ENCODE data around the gene SCYGR3. TPM values are rescaled to one million over a fixed set of nuclear protein-coding genes. Genes with fewer than 3 reads are reported as not detected.

The SCYGR3 gene
- total RNA-seq, 4 donors from 2014 or later: not detected

GRCh38 chr2:227615181-227615580, 541 bp upstream of the SCYGR3 start:
- Histone ChIP-seq H3K27me3 (no peaks in the 10 kb centered on the region), H3K27ac (no peak overlapping the region), H3K36me3 (no peaks in the 10 kb centered on the region), H3K4me3 (replicated peaks in 1 of 3) (no peak overlapping the region), H3K9me3 (no peaks in the 10 kb centered on the region), H3K4me1 (no peaks in the 10 kb centered on the region)
- WGBS, 2 donors: 84 to 91% methylated on average over 4 of the region's 4 CpGs
- intact Hi-C loops (cut with DNase I): no loop called here
- no peak for DNase-seq
- TF ChIP-seq CTCF (IDR thresholded peaks at IDR 0.05) (no peak), POLR2A (IDR thresholded peaks at IDR 0.05) (no peak)

- no peaks in the 10 kb centered on the region for H3K27me3 ChIP-seq
- no peak for DNase-seq
- H3K4me3 ChIP-seq (replicated peaks in 1 of 3): no peak overlapping the region
- intact Hi-C loops (cut with DNase I): no loop called here
- no peaks in the 10 kb centered on the region for H3K36me3 ChIP-seq
- H3K4me1 ChIP-seq: no peaks in the 10 kb centered on the region
- TF ChIP-seq POLR2A (IDR thresholded peaks at IDR 0.05): no peak
- H3K27ac ChIP-seq: no peak overlapping the region
- 88 to 90% methylated on average over 1 to 2 of the region's 4 CpGs for WGBS, 2 donors
- no peaks in the 10 kb centered on the region for H3K9me3 ChIP-seq
Measured at GRCh38 chr2:227614246-227614645, 394 bp downstream of the SCYGR3 start.

GRCh38 chr2:227613272-227613660, 1.4 kb downstream of the SCYGR3 start:
- no peaks in the 10 kb centered on the region for H3K27me3 ChIP-seq
- 67 to 71% methylated on average over 4 of the region's 4 CpGs for WGBS, 2 donors
- no peaks in the 10 kb centered on the region for H3K9me3 ChIP-seq
- no peak for DNase-seq
- H3K36me3 ChIP-seq: no peaks in the 10 kb centered on the region
- intact Hi-C loops (cut with DNase I): no loop called here
- no peak overlapping the region for H3K27ac ChIP-seq
- no peaks in the 10 kb centered on the region for H3K4me1 ChIP-seq
- TF ChIP-seq POLR2A (IDR thresholded peaks at IDR 0.05): no peak
- no peak for TF ChIP-seq CTCF (IDR thresholded peaks at IDR 0.05)
- no peak overlapping the region for H3K4me3 ChIP-seq (replicated peaks in 1 of 3)

- Histone ChIP-seq H3K9me3 (no peaks in the 10 kb centered on the region), H3K27me3 (no peaks in the 10 kb centered on the region), H3K27ac (no peak overlapping the region), H3K4me1 (no peaks in the 10 kb centered on the region), H3K4me3 (replicated peaks in 1 of 3) (no peak overlapping the region), H3K36me3 (no peaks in the 10 kb centered on the region)
- intact Hi-C loops (cut with DNase I): no loop called here
- no peak for DNase-seq
- TF ChIP-seq CTCF (IDR thresholded peaks at IDR 0.05) (no peak), POLR2A (IDR thresholded peaks at IDR 0.05) (no peak)
- WGBS, 2 donors: 80 to 84% methylated on average over 11 of the region's 11 CpGs
Measured at GRCh38 chr2:227612546-227613271, 1.9 kb downstream of the SCYGR3 start.

GRCh38 chr2:227610123-227610522, 4.5 kb downstream of the SCYGR3 start:
- H3K36me3 ChIP-seq: no peaks in the 10 kb centered on the region
- H3K27ac ChIP-seq: no peak overlapping the region
- intact Hi-C loops (cut with DNase I): no loop called here
- no peaks in the 10 kb centered on the region for H3K9me3 ChIP-seq
- no peaks in the 10 kb centered on the region for H3K4me1 ChIP-seq
- no peak overlapping the region for H3K4me3 ChIP-seq (replicated peaks in 1 of 3)
- DNase-seq: no peak
- H3K27me3 ChIP-seq: no peaks in the 10 kb centered on the region
- TF ChIP-seq CTCF (IDR thresholded peaks at IDR 0.05) (no peak), POLR2A (IDR thresholded peaks at IDR 0.05) (no peak)
- whole genome bisulfite sequencing, 2 donors: 85 to 92% methylated on average over 2 of the region's 2 CpGs
